ENCODE results near the gene RGS7BP.

The RGS7BP gene

GRCh38 chr5:64634997-64635686 lies 129.3 kb downstream of the RGS7BP start:
- DNase-seq (ENCODE audit: low read depth) = no peak

- no peak for DNase-seq (ENCODE audit: low read depth)
Observed at GRCh38 chr5:64637144-64637543, 131.3 kb downstream of the RGS7BP start.

- DNase-seq (ENCODE audit: low read depth) = no peak
Observed at GRCh38 chr5:64637837-64638443, 132.1 kb downstream of the RGS7BP start.

GRCh38 chr5:64644831-64645230 lies 139.0 kb downstream of the RGS7BP start:
- no peak for DNase-seq (ENCODE audit: low read depth)

GRCh38 chr5:64646169-64646568 lies 140.4 kb downstream of the RGS7BP start:
- DNase-seq (ENCODE audit: low read depth) = no peak

GRCh38 chr5:64649512-64649911 lies 143.7 kb downstream of the RGS7BP start:
- DNase-seq (ENCODE audit: low read depth) = no peak

GRCh38 chr5:64653766-64654560 lies 148.1 kb downstream of the RGS7BP start:
- DNase-seq (ENCODE audit: low read depth) = no peak

GRCh38 chr5:64654561-64654938 lies 148.7 kb downstream of the RGS7BP start:
- DNase-seq (ENCODE audit: low read depth) = no peak

GRCh38 chr5:64655596-64655995 lies 149.8 kb downstream of the RGS7BP start:
- no peak for DNase-seq (ENCODE audit: low read depth)

GRCh38 chr5:64659289-64659688 lies 153.5 kb downstream of the RGS7BP start:
- DNase-seq (ENCODE audit: low read depth) = no peak
